NCI-H128 (cell line): Measurements from ENCODE around the gene KLHDC9.
A peak's percentile ranks its signal among the peaks of the same experiment; 100 is the strongest.

ENCODE experiments used
- DNase-seq: peaks from one replicate; lab custom pipeline; 2025; ENCODE audit not compliant: unreplicated experiment; lab: John Stamatoyannopoulos, UW

The KLHDC9 gene

GRCh38 chr1:161130266-161130665 is 32.1 kb downstream of the KLHDC9 start:
- DNase-seq, result no peak

DNA sequence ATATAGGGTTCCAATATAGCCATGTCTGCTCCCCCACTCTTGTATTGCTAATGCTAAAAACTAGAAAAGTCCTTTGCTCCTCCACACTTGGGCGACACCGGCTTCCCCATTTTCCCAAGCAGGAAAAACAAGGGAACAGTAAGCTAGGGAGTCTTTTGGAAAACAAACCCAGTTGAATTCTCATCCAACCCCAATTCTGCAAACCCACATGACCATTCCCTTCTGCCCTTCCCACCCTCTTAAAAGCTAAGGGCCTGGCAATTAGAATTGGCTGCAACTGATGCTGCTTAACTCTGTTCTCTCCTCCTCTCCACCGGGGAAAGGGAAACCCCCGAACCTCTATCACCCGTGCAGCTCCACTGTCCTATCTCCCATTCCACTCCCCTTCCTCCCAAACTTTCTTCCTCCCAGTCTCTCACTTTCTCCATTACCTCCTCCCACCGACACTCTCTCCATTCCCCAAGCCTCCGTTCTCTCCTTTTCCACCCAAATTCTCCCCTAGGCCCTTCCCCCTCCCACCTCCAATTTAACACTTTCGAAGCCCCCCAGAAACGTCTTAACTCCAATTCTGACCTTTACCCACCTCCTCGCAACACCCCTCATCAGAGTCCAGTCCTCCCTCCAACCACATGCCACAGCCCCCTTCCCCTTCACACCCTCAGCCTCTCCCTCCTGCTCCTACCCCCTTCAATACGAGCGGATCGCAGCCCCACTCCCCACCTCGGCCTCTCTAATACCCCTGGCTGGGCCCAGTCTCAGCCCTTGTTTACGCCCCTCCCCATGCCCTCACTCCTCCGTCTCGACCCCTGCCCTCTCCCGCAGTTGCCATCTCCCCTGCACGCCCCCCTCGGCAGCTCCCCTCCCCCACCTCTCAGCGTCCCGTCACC is 33.6 kb downstream of the KLHDC9 start:
- no peak for DNase-seq

- peak; percentile 83 for DNase-seq
These were observed 34.5 kb downstream of the KLHDC9 start, which contains the start of gene DEDD for GRCh38 chr1:161132410-161133219. Gene DEDD, minus strand, starts transcription at chr1:161132667. Its CDS starts 8,205 bp downstream, at chr1:161124462.

GRCh38 chr1:161133220-161133740 is 35.1 kb downstream of the KLHDC9 start:
- no peak for DNase-seq

- DNase-seq, result no peak
These were observed 39.7 kb downstream of the KLHDC9 start for GRCh38 chr1:161137881-161138280.

DNA sequence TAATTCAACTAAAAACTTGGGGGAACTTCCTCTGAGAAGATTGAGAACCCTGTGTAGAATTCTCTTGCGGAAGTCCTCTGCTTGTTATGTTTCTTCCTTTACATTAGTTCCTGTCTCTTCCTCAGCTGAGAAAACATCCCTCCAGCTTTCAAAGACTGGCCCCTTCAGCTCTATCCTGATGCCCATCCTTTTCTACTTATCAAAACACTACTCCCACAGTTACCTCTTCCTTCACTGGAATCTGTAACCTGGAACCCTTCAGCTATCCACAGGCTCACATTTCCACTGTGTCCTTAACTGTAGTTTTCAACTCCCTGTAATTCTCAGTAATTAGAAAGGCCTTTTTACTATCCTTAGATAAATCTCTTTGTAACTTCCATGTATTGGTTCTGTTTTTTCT is 40.3 kb downstream of the KLHDC9 start:
- no peak for DNase-seq

DNA sequence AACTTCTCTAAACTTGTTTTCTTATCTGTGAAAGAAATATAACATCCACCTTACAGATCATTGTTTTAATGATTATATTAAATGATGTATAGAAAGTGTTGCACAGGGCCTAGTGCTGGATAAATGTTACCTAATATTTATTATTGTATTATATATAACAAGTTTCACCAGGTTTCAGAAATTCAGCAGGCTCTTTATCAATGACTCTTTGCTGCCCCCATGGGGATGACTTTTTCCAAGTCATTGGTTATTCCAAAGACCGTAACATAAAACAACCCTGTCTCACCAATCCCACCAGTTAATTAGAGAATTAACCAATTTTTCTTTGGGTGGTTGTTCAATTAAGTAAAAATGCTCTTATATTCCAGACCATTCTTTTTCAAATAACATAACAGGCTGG is 41.6 kb downstream of the KLHDC9 start:
- peak; percentile 12 for DNase-seq

GRCh38 chr1:161140755-161141400 is 42.7 kb downstream of the KLHDC9 start:
- DNase-seq, result no peak

DNA sequence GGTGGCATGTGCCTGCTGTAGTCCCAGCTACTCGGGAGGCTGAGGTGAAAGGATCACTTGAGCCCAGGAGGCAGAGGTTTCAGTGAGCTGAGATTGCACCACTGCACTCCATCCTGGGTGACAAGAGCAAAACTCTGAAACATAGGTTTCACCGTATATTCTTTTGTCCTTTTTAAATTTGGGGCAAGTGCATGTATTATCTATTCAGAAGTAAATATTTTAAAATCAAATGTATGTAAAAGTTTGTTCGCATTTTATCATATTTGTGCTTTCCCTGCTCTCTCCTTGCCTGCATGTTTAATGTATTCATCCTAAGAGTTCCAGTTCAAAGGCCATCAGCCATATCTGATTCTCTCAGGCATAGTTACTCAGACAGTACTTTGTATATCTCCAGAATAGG is 47.7 kb downstream of the KLHDC9 start:
- no peak for DNase-seq
